ENCODE results near the gene USH1G.

- TF ChIP-seq CTCF (IDR thresholded peaks at IDR 0.05; ENCODE audit: insufficient read depth, low read length, poor library complexity, severe bottlenecking) (no peak), EZH2phosphoT487 (conservative IDR thresholded peaks at IDR 0.05; ENCODE audit: low read length) (no peak)
These were observed 14.3 kb upstream of the USH1G start for GRCh38 chr17:74937064-74938051.
